VCaP (cell line): Measurements from ENCODE around the gene TRAM2.

Experiments
- H3K27ac ChIP-seq: fragments of 450-650 bp; 2 replicates; pipeline ENCODE4 v1.5.1; 2017
- CTCF ChIP-seq: fragments of 450-650 bp; conservative IDR thresholded peaks from 2 replicates; pipeline ENCODE4 v1.5.1; 2017; ENCODE audit warnings: mild to moderate bottlenecking, moderate library complexity

TRAM2 gene

DNA sequence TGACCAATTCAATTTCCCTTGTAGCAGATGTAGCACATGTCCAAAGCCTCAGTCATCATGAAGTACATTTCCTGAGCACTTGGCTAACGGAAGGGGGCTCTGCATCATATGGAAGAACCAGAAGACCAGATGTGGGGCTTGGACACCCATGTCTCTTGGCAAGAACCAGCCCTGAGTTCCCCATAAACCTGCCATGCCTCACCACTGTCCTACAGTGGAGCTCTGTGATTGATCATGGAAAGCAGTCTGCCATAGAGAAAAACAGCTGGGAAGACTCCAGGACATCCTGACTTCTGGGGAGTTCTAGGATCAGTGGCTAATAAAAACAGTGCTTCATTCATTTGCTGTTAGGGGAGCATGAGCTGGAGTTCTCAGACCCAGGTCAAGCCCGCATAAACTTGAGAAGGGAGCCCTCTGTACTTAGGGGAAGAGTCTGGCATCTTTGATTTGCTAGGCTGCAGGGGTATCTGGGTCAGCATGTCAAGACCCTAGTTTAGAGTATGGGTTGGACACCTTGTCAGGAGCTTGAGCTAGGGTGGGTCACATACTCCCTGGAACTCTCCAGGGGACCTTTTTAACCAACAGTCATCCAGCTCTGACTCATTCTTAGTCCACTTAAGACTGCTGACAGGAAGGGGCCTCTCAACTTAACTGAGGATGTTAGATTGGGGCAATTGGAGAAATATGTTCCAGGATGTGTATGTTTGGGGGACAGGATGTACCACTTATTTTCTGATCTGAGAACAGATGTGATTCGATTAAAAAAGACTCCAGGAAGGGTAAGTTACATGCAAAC is 26.3 kb upstream of the TRAM2 start:
- no peak for TF ChIP-seq CTCF
- H3K27ac ChIP-seq = no peak overlapping the region

DNA sequence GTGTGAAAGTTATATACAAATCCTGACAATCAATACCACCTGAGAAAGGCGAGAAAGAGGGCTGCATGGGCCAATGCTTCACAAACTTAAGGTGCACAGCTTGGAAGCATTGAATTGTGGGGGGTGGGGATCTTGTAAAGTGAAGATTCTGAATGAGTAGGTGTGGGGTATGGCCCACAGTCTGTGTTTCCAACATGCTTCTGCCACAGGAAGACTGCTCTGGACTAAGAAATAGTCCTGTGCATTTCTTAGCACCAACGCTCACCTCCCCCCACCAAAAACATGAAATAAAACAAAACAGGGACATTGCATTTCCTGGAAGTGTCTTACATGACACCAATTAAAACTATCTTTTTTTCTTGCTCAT is 21.9 kb upstream of the TRAM2 start:
- no peak overlapping the region for H3K27ac ChIP-seq
- TF ChIP-seq CTCF = no peak

GRCh38 chr6:52598123-52598823 is 21.4 kb upstream of the TRAM2 start:
- H3K27ac ChIP-seq = no peak overlapping the region
- TF ChIP-seq CTCF = no peak

DNA sequence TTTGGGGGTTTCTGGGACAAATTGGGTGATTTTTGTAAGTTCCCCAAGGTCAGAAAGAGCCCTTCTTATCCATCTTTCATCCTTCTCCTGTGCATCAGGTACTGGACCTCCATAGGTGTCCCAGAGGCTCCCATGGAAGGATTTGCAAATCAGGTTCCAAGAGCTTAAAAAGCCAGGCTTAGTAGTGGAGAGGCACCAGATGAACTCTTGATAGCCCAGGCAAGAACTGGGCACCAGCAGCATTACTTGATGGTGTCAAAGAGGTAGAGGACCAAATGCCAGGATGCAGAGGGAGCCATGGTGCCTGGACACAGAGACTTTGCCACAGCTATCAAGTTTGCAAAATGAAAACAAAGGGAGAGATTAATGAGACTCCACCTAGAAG is 20.9 kb upstream of the TRAM2 start:
- no peak for TF ChIP-seq CTCF
- no peak overlapping the region for H3K27ac ChIP-seq

GRCh38 chr6:52596371-52597028 is 19.6 kb upstream of the TRAM2 start:
- no peak overlapping the region for H3K27ac ChIP-seq
- TF ChIP-seq CTCF = no peak

- H3K27ac ChIP-seq = no peak overlapping the region
- TF ChIP-seq CTCF = no peak
These were observed 18.9 kb upstream of the TRAM2 start for GRCh38 chr6:52595796-52596130.

- H3K27ac ChIP-seq = no peak overlapping the region
- no peak for TF ChIP-seq CTCF
These were observed 18.3 kb upstream of the TRAM2 start for GRCh38 chr6:52595000-52595795.
